Fibroblast of skin of abdomen (primary cell): ENCODE data around the gene RET.
"Not testable (repeated sequence)": the region's sequence is repeated elsewhere in the genome, so short reads cannot be mapped to it uniquely, and the experiment has no call there.

Experiments used
- DNase-seq: peaks from one replicate; pipeline ENCODE4 v3.0.0-alpha.2; 2013

RET gene

GRCh38 chr10:43078175-43078985, 1.5 kb downstream of the RET start:
- DNase-seq: no peak

- no peak for DNase-seq
Observed at GRCh38 chr10:43078986-43079273, 2.1 kb downstream of the RET start.

DNA sequence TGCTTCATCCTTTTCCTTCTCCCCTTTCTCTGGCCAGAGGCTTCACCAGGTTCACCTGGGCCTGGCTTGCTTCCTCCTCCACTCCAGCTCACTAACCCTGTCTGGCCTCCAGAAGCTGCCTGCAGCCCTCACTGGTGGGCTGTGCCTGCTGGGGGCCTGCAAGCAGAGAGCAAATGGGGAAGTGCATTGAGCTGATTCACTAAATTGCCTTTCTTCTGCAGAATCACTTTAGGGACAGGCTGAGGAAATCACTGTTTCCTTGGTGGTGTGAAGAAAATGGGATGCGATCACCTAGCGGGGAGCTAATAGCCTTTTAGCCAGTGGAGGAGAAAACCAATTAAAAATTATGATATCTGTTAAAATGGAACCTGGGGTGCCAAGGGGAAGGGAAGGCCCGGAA, 3.0 kb downstream of the RET start:
- DNase-seq: no peak

DNA sequence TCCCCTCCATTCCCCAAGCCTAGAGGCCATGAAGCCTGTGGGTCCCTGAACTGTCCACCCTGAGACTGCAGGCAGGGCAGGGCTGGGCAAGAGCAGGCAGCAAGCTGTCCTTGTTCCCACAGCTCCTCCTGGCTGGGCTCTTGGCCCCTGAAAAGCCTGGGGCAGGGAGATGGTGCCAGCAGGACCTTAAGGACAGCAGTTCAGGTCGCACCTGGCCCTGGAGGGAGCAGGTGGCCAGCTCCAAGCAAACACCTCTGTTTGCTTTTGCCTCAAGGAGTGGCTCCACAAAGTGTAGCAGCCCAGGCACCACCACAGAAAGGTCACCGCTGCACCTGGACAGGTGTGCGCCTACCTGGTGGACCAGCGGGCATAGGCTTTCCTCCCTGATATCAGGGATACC, 5.2 kb downstream of the RET start:
- DNase-seq: no peak

DNA sequence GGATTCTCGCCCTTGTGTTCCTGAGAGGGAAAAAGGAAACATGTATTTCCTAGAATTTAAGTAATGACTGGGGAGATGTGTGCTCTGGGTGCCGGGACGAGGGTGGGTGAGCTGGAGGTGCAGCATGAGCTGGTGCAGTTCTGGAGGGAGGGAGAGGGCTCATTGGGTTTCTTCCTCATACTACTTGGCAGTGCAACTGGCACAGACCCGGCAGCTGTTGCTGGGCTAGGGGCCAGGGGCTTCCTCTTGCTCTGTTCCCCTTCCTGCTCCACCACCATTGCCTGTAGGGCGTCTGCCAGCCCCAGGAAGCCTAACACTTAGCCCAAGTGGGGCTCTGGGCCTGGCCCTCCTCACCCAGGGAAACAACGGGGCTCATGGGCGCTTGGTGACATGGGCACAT, 5.9 kb downstream of the RET start:
- DNase-seq: no peak

DNA sequence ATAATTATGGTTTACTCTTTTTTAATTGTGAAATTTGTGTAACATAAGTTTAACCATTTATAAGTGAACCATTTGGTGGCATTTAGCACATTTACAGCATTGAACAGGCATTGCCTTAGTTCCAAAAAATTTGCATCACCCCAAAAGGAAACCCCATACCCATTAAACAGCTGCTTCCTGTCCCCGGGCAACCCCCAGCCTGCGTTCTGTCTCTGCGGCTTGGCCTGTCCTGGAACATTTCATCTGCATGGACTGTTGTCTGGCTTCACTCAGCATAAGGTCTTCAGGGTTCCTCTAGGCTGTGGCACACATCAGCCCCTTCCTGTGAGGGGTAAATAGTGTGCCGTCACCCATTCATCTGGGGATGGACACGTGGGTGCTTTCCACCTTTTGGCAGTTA, 6.9 kb downstream of the RET start:
- no peak for DNase-seq

GRCh38 chr10:43084812-43085211, 7.9 kb downstream of the RET start:
- DNase-seq: no peak

GRCh38 chr10:43086321-43086942, 9.6 kb downstream of the RET start:
- no peak for DNase-seq

- DNase-seq: no peak
Observed at GRCh38 chr10:43089519-43089918, 12.7 kb downstream of the RET start.

GRCh38 chr10:43090188-43090587, 13.3 kb downstream of the RET start:
- DNase-seq: no peak

GRCh38 chr10:43090664-43091063, 13.8 kb downstream of the RET start:
- no peak for DNase-seq

GRCh38 chr10:43091846-43092245, 15.0 kb downstream of the RET start:
- no peak for DNase-seq

DNA sequence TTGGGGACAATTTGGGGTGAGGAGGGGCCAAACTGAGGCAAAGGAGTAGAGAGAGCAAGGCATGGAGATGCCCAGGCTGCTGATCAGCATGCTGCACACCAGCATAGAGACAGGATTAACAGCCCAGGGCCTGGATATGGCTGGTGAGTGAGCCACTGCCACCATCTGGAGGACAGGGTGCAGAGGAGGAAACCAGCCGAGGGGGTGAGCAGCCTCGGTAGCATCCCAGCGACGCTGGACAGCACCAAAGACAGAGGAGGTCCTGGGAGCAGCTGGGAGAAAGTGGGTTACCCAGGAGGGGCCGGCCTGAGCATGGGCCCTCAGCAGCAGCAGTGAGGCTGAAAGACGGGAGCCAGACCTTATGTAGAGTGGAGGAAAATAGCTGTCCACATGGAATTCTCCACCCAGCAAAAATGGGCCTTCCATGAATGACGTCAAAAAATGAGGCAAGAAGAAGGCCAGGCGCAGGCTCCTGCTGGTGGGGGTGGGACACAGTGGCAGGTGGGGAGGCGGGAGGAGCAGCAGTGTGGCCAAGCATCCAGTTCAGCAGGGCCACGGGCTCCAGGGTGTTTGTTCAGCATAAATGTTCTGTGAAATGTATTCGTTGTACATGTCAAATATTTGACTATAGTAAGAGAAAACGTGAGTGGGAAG, 16.7 kb downstream of the RET start:
- DNase-seq: no peak

GRCh38 chr10:43094085-43094484, 17.2 kb downstream of the RET start:
- DNase-seq: no peak

GRCh38 chr10:43099339-43099738, 22.5 kb downstream of the RET start:
- not testable (repeated sequence) for DNase-seq

GRCh38 chr10:43099928-43100327, 23.1 kb downstream of the RET start:
- no peak for DNase-seq

GRCh38 chr10:43100366-43100765, 23.5 kb downstream of the RET start:
- no peak for DNase-seq

GRCh38 chr10:43102063-43102828, 25.4 kb downstream of the RET start:
- no peak for DNase-seq

DNA sequence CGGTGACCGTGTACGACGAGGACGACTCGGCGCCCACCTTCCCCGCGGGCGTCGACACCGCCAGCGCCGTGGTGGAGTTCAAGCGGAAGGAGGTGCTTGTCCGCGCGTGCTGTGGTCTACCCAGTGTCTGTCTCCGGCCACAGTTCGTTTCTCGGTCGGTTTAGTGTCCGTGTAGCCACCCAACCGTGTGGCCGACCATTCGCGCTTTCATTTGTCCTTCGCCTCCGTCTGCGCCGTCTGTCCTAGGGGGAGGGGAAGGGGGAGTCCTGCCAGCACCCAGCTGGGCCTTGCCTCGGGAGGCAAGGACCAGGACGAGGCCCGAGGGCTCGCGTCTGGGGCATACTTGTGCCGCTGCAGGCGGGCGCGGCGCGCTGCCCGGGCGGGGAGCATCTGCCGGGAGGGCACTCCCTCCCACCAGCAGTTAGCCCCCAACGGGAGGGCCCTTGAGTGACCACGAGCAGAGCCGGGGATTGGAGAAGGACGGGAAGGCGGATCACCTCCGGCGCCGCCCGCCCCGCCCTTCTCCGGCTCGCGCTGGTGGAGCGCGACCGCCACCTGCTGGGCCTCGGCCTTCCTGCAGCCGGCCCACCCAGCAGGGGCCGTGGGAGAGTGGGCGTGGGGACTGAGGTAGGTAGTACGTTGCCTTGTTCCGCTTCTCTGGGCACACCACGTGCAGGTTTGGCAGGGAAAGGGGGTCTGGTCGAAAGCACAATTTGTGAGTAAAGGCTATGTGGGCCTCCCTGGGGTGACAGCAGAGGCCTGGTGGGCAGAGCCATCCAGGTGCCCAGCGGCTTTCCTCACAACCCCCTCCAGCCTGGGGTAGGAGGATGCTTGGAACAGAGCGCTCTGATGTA, 28.5 kb downstream of the RET start:
- peak; percentile 77 for DNase-seq

DNA sequence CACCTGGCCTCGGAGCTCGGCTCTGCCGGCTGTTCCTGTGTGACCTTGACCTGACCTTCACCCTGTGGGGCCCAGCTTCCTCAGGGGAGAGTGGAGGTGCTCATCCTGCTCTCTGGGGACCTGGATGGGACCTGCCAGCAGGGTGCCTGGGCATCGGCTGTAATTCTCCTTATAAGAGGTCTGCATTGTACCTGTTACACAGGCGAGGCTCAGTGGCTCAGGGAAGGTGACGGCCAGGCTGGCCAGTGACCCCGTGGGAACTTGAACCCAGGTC, 29.0 kb downstream of the RET start:
- DNase-seq: no peak

DNA sequence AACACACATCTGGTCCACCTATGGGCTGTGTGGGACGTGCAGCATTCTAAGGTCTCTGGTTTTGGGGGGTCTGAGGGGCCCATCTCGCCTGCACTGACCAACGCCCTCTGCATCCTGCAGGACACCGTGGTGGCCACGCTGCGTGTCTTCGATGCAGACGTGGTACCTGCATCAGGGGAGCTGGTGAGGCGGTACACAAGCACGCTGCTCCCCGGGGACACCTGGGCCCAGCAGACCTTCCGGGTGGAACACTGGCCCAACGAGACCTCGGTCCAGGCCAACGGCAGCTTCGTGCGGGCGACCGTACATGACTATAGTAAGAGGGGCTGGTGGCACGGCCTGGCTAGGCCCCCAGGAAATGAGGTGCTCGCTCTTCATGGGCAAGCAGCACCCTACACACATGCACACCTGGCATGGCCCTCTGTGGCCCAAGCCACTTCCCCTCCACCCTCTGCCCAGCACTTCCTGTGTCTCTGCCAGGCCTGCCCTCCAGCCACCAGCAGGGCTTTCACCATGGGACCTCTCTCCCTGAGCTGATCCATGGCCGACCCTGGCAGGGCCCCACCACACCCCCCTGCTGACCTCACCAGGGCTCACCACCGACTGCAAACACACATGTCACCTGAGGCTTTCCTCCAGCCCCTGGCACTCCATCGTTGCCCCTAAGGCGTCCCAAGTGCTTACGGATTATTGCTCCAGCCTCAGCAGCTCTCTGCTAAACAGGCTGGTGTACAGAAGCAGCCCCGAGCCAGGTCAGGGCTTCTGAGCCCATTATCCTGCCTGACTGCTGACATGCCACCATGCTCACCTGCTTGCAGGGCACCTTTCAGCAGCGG, 29.6 kb downstream of the RET start:
- DNase-seq: no peak

GRCh38 chr10:43108951-43109350, 32.1 kb downstream of the RET start:
- DNase-seq: no peak
